Measurements from ENCODE around the gene SNRK. TPM values are rescaled to one million over a fixed set of nuclear protein-coding genes. Genes with fewer than 3 reads are reported as not detected.

The SNRK gene
- total RNA-seq, 1 donor from 2014 or later, result 44.3 TPM

- peaks cover 48 to 99% of the 10 kb centered on the region in 2 donors for H3K36me3 ChIP-seq
- intact Hi-C loops (cut with DNase I), result no loop called here
- no peaks in the 10 kb centered on the region for H3K27me3 ChIP-seq
- H3K4me3 ChIP-seq, result no peak overlapping the region
- no peak for DNase-seq (ENCODE audit: low spot score in 2 of 2)
- no peaks in the 10 kb centered on the region for H3K4me1 ChIP-seq
- H3K9me3 ChIP-seq, result peaks cover 0 to 5% of the 10 kb centered on the region in 2 donors
- no peak overlapping the region for H3K27ac ChIP-seq
- no peak for TF ChIP-seq CTCF (IDR thresholded peaks at IDR 0.05)
Observed at GRCh38 chr3:43345246-43345645, 58.9 kb downstream of the SNRK start.

DNA sequence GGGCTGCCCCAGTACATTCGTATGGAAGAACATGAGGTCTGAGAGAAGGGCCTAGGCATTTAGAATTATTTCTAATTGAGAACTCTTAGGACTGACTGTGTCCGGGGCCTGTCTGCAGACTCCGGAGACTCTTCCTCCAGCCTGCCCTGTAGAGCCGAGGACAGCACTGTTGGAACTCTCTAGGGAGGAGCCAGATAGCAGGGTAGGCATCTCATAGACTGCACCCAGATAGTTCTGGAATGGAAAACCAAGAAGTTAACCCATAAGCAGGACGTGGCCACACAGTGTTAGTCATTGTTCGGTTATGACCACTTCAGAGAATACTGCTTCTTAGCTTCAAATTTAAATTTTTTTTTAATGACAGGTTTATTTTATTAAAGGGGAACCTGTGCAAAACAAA lies 59.5 kb downstream of the SNRK start:
- intact Hi-C loops (cut with DNase I), result no loop called here

DNA sequence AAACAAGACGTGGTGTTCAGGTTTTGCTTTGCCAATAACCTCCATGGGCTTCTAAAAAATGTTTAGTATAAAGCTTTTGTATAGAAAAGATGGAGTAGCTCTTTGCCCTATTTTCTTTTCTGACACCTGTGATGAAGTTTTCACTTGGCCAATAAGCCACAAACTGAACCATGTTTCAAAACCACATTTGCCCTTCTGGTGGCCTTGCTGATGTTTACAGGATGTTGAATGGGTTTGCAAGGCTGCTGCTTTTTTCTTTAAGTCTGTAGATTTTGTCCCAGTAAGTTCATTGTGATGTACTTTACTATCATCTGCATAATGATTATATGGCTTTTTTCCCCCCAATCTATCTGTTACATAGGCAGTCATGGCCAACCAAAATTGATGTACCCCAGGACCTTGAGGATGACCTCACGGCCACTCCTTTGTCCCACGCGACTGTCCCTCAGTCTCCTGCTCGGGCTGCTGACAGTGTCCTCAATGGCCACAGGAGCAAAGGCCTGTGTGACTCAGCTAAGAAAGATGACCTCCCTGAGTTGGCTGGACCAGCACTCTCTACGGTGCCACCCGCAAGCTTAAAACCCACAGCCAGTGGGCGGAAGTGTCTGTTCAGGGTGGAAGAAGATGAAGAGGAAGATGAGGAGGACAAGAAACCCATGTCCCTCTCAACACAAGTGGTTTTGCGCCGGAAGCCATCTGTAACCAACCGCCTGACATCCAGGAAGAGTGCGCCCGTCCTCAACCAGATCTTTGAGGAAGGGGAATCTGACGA lies 60.8 kb downstream of the SNRK start:
- Histone ChIP-seq H3K36me3 (peaks cover 40 to 88% of the 10 kb centered on the region in 2 donors), H3K27ac (no peak overlapping the region), H3K27me3 (no peaks in the 10 kb centered on the region), H3K9me3 (peaks cover 4 to 14% of the 10 kb centered on the region in 2 donors), H3K4me3 (no peak overlapping the region), H3K4me1 (no peaks in the 10 kb centered on the region)
- TF ChIP-seq CTCF (IDR thresholded peaks at IDR 0.05), result no peak
- intact Hi-C loops (cut with DNase I), result no loop called here
- DNase-seq (ENCODE audit: low spot score in 2 of 2), result no peak

More for the DNA sequence above, 59.5 kb downstream of the SNRK start:
- H3K36me3 ChIP-seq, result peaks cover 45 to 99% of the 10 kb centered on the region in 2 donors
- H3K4me1 ChIP-seq, result no peaks in the 10 kb centered on the region
- no peak for TF ChIP-seq CTCF (IDR thresholded peaks at IDR 0.05)
- H3K27ac ChIP-seq, result no peak overlapping the region
- no peak overlapping the region for H3K4me3 ChIP-seq
- no peak for DNase-seq (ENCODE audit: low spot score in 2 of 2)
- peaks cover 0 to 5% of the 10 kb centered on the region in 2 donors for H3K9me3 ChIP-seq
- H3K27me3 ChIP-seq, result no peaks in the 10 kb centered on the region

DNA sequence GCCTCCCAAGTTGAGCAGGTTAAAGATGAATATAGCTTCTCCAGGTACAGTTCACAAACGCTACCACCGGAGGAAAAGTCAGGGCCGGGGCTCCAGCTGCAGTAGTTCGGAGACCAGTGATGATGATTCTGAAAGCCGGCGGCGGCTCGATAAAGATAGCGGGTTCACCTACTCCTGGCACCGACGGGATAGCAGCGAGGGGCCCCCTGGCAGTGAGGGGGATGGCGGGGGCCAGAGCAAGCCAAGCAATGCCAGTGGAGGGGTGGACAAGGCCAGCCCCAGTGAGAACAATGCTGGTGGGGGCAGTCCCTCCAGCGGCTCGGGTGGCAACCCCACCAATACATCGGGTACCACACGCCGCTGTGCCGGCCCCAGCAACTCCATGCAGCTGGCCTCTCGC lies 61.4 kb downstream of the SNRK start:
- no peak overlapping the region for H3K27ac ChIP-seq
- H3K36me3 ChIP-seq, result peaks cover 35 to 82% of the 10 kb centered on the region in 2 donors

GRCh38 chr3:43348350-43348749 lies 62.0 kb downstream of the SNRK start:
- H3K4me1 ChIP-seq, result no peaks in the 10 kb centered on the region
- no peak for DNase-seq (ENCODE audit: low spot score in 2 of 2)
- intact Hi-C loops (cut with DNase I), result no loop called here
- TF ChIP-seq CTCF (IDR thresholded peaks at IDR 0.05), result no peak
- peaks cover 16 to 26% of the 10 kb centered on the region in 2 donors for H3K9me3 ChIP-seq
- peaks cover 31 to 76% of the 10 kb centered on the region in 2 donors for H3K36me3 ChIP-seq
- H3K27me3 ChIP-seq, result no peaks in the 10 kb centered on the region
- no peak overlapping the region for H3K4me3 ChIP-seq
- H3K27ac ChIP-seq, result no peak overlapping the region

More for the DNA sequence above, 61.4 kb downstream of the SNRK start:
- intact Hi-C loops (cut with DNase I), result no loop called here
- no peak for DNase-seq (ENCODE audit: low spot score in 2 of 2)
- no peaks in the 10 kb centered on the region for H3K27me3 ChIP-seq
- no peak overlapping the region for H3K4me3 ChIP-seq
- H3K4me1 ChIP-seq, result no peaks in the 10 kb centered on the region
- TF ChIP-seq CTCF (IDR thresholded peaks at IDR 0.05), result no peak
- peaks cover 10 to 20% of the 10 kb centered on the region in 2 donors for H3K9me3 ChIP-seq
